Mesenteric fat pad (tissue), 1 donor: ENCODE results near the gene AXIN2. TPM values are rescaled to one million over a fixed set of nuclear protein-coding genes. Genes with fewer than 3 reads are reported as not detected.
"Not testable (repeated sequence)": the region's sequence is repeated elsewhere in the genome, so short reads cannot be mapped to it uniquely, and the experiment has no call there.

Experiments used
- DNase-seq: peaks from one replicate; pipeline ENCODE4 v3.0.0-alpha.2; 2020; ENCODE audit warnings: low spot score
- total RNA-seq: library from RNA; stranded (reverse); fragmentation: NEBNext Ultra II Directional; extraction: Animal tissue kit (Norgen Biotek cat#: 25700); gene quantifications from one replicate; pipeline ENCODE4 v1.2.1, GENCODE V29; 2021
- donor health status: DM: yes; HTN: yes; CAD: no.

Gene AXIN2
- total RNA-seq, 1 donor from 2014 or later: 26.9 TPM

- DNase-seq: no peak
These were observed 23.4 kb downstream of the AXIN2 start for GRCh38 chr17:65537845-65538674.

- no peak for DNase-seq
These were observed 24.1 kb downstream of the AXIN2 start for GRCh38 chr17:65537343-65537844.

GRCh38 chr17:65536573-65537342 lies 24.7 kb downstream of the AXIN2 start:
- no peak for DNase-seq

GRCh38 chr17:65535777-65536572 lies 25.5 kb downstream of the AXIN2 start:
- DNase-seq: no peak

GRCh38 chr17:65533852-65534457 lies 27.5 kb downstream of the AXIN2 start:
- no peak for DNase-seq

- DNase-seq: no peak
These were observed 28.2 kb downstream of the AXIN2 start for GRCh38 chr17:65533056-65533745.

- DNase-seq: no peak
These were observed 29.2 kb downstream of the AXIN2 start for GRCh38 chr17:65532101-65532890.

- no peak for DNase-seq
These were observed 30.0 kb downstream of the AXIN2 start for GRCh38 chr17:65531256-65532100.

GRCh38 chr17:65530523-65531255 lies 30.8 kb downstream of the AXIN2 start:
- no peak for DNase-seq

- DNase-seq: no peak
These were observed 31.5 kb downstream of the AXIN2 start for GRCh38 chr17:65529761-65530522.

- DNase-seq: no peak
These were observed 32.3 kb downstream of the AXIN2 start for GRCh38 chr17:65529040-65529633.

GRCh38 chr17:65527857-65528591 lies 33.4 kb downstream of the AXIN2 start:
- DNase-seq: no peak

GRCh38 chr17:65527381-65527780 lies 34.1 kb downstream of the AXIN2 start:
- no peak for DNase-seq

GRCh38 chr17:65526854-65527253 lies 34.6 kb downstream of the AXIN2 start:
- DNase-seq: not testable (repeated sequence)

- no peak for DNase-seq
These were observed 37.4 kb downstream of the AXIN2 start for GRCh38 chr17:65523853-65524664.
